IMR-90 (cell line): Measurements from ENCODE around the gene DGKB. TPM values are rescaled to one million over a fixed set of nuclear protein-coding genes. Genes with fewer than 3 reads are reported as not detected.

Source experiments
- ATAC-seq: fragments of 200-7000 bp; cut with Tn5 transposase; 2 replicates; pipeline ENCODE4 v1.9.1; 2020; ENCODE audit warnings: low read depth, mild to moderate bottlenecking, moderate library complexity
- BruUV-seq: library from RNA; stranded (reverse); fragments of 400-500 nt; replicated peaks from 2 replicates; lab custom pipeline; 2021; lab: Mats Ljungman, UMichigan
- CTCF ChIA-PET: fragments of 300-600 bp; formaldehyde crosslinking; extraction: SDS; loops from one replicate; lab custom pipeline; 2021; ENCODE audit warnings: antibody characterized with exemption; lab: Yijun Ruan, JAX
- POLR2A ChIA-PET: fragments of 300-600 bp; sonication (Branson Sonifier 250); formaldehyde crosslinking; loops from one replicate; lab custom pipeline; 2022; ENCODE audit warnings: antibody characterized with exemption; ENCODE audit not compliant: unreplicated experiment; lab: Charles Lee
- DNase-seq: peaks from one replicate; pipeline ENCODE4 v3.0.0; 2013
- H2AFZ ChIP-seq: replicated peaks from 2 replicates; pipeline ENCODE3; 2013; ENCODE audit warnings: low read length, mild to moderate bottlenecking; ENCODE audit not compliant: poor library complexity
- H2AK5ac ChIP-seq: 2 replicates; pipeline ENCODE4 v1.6.1; 2013; ENCODE audit warnings: low read depth, low read length, inconsistent platforms
- H2AK9ac ChIP-seq: replicated peaks from 2 replicates; pipeline ENCODE3; 2013; ENCODE audit warnings: mild to moderate bottlenecking, low read depth, low read length, moderate library complexity; ENCODE audit not compliant: poor library complexity
- H2BK120ac ChIP-seq: 2 replicates; pipeline ENCODE4 v1.6.1; 2013; ENCODE audit warnings: low read depth, low read length, inconsistent platforms
- H2BK15ac ChIP-seq: 3 replicates; pipeline ENCODE4 v1.6.1; 2013; ENCODE audit warnings: low read depth, low read length, inconsistent platforms
- H2BK20ac ChIP-seq: 2 replicates; pipeline ENCODE4 v1.6.1; 2013; ENCODE audit warnings: low read depth, mild to moderate bottlenecking, inconsistent platforms, low read length, moderate library complexity
- H2BK5ac ChIP-seq: 2 replicates; pipeline ENCODE4 v1.6.1; 2013; ENCODE audit warnings: mild to moderate bottlenecking, low read depth, low read length, inconsistent platforms; ENCODE audit not compliant: poor library complexity, severe bottlenecking
- H3K14ac ChIP-seq: replicated peaks from 2 replicates; pipeline ENCODE4 v1.6.1; 2013; ENCODE audit warnings: low read depth, low read length, inconsistent platforms
- H3K18ac ChIP-seq: 2 replicates; pipeline ENCODE4 v1.6.1; 2013; ENCODE audit warnings: low read depth, low read length, control low read depth
- H3K23ac ChIP-seq: 2 replicates; pipeline ENCODE4 v1.6.1; 2013; ENCODE audit warnings: low read depth, low read length, inconsistent platforms
- H3K27ac ChIP-seq: 2 replicates; pipeline ENCODE4 v1.5.1; 2013; ENCODE audit warnings: mild to moderate bottlenecking, control low read depth, low read length; ENCODE audit not compliant: insufficient read depth
- H3K27me3 ChIP-seq: 2 replicates; pipeline ENCODE4 v1.6.1; 2013; ENCODE audit warnings: low read length; ENCODE audit not compliant: control insufficient read depth, insufficient read depth
- H3K36me3 ChIP-seq: 2 replicates; pipeline ENCODE4 v1.6.1; 2013; ENCODE audit warnings: low read length, mixed read lengths; ENCODE audit not compliant: control insufficient read depth, insufficient read depth
- H3K4ac ChIP-seq: 2 replicates; pipeline ENCODE4 v1.6.1; 2013; ENCODE audit warnings: low read depth, low read length, inconsistent platforms
- H3K4me1 ChIP-seq: 2 replicates; pipeline ENCODE4 v1.6.1; 2013; ENCODE audit warnings: low read length, mixed read lengths; ENCODE audit not compliant: control insufficient read depth, insufficient read depth
- H3K4me2 ChIP-seq: 2 replicates; pipeline ENCODE4 v1.6.1; 2013; ENCODE audit warnings: low read depth, mild to moderate bottlenecking, control low read depth, low read length, moderate library complexity
- H3K4me3 ChIP-seq: 2 replicates; pipeline ENCODE4 v1.5.1; 2013; ENCODE audit warnings: low read depth, mild to moderate bottlenecking, control low read depth, low read length, moderate library complexity; ENCODE audit not compliant: insufficient read depth
- H3K56ac ChIP-seq: 2 replicates; pipeline ENCODE4 v1.6.1; 2013; ENCODE audit warnings: low read length, inconsistent platforms; ENCODE audit not compliant: insufficient read depth; ENCODE audit errors: extremely low read depth
- H3K79me1 ChIP-seq, 2 experiments: 2 replicates each; pipeline ENCODE4 v1.6.1; 2013; ENCODE audit warnings: low read length in 2 of 2, inconsistent platforms in 1 of 2, low read depth in 1 of 2
- H3K9ac ChIP-seq: 2 replicates; pipeline ENCODE4 v1.6.1; 2013; ENCODE audit warnings: low read depth, low read length, control low read depth
- H3K9me1 ChIP-seq: 2 replicates; pipeline ENCODE4 v1.6.1; 2013; ENCODE audit warnings: low read length, inconsistent platforms; ENCODE audit not compliant: insufficient read depth
- H3K9me3 ChIP-seq: 2 replicates; pipeline ENCODE4 v1.6.1; 2013; ENCODE audit warnings: low read length; ENCODE audit not compliant: control insufficient read depth, insufficient read depth
- H4K20me1 ChIP-seq: 2 replicates; pipeline ENCODE4 v1.6.1; 2013; ENCODE audit warnings: low read length, inconsistent platforms; ENCODE audit not compliant: insufficient read depth
- H4K5ac ChIP-seq: 2 replicates; pipeline ENCODE4 v1.6.1; 2013; ENCODE audit warnings: mild to moderate bottlenecking, low read depth, low read length, control low read depth
- H4K8ac ChIP-seq, 2 experiments: 2 replicates each; pipeline ENCODE4 v1.6.1; 2013; ENCODE audit warnings: low read depth in 2 of 2, low read length in 2 of 2, control low read depth in 1 of 2, inconsistent platforms in 1 of 2
- H4K91ac ChIP-seq: 2 replicates; pipeline ENCODE4 v1.6.1; 2013; ENCODE audit warnings: low read depth, low read length, inconsistent platforms; ENCODE audit not compliant: insufficient read depth
- CTCF ChIP-seq: conservative IDR thresholded peaks from 2 replicates; pipeline ENCODE4 v1.5.1; 2012; ENCODE audit warnings: mild to moderate bottlenecking, low read depth, low read length, improper control_type of control experiment
- MAFK ChIP-seq: IDR thresholded peaks from 2 replicates; pipeline ENCODE4 v1.6.1; 2012; ENCODE audit warnings: low read depth, low read length, improper control_type of control experiment
- MXI1 ChIP-seq: IDR thresholded peaks from 2 replicates; pipeline ENCODE4 v1.6.1; 2012; ENCODE audit warnings: low read depth, mild to moderate bottlenecking, low read length, moderate library complexity, borderline replicate concordance
- WGBS, 2 experiments: methylation state at CpG; one replicate each; pipeline versions ENCODE4 v1.1.5 to v1.1.7; 2013; ENCODE audit warnings: missing lambda C conversion rate in 2 of 2; ENCODE audit not compliant: insufficient read length in 1 of 2; ENCODE audit errors: extremely low coverage in 2 of 2; 5-methylcytosine and 5-hydroxymethylcytosine counted together
- dilution Hi-C: fragments of 300-500 bp; cut with HindIII; formaldehyde crosslinking; loops from one replicate; pipeline ENCODE4 v1.14.3; 2018; ENCODE audit warnings: low sequenced_read_pairs; ENCODE audit not compliant: unreplicated experiment
- in situ Hi-C: fragments of 300-500 bp; cut with MboI; formaldehyde crosslinking; loops from 3 replicates; pipeline ENCODE4 v1.14.3; 2019; ENCODE audit warnings: low sequenced_read_pairs, inconsistent platforms, mixed read lengths
- intact Hi-C: fragments of 100-400 bp; cut with micrococcal nuclease; formaldehyde crosslinking; loops from 2 replicates; pipeline ENCODE4 v1.10.0; 2022
- polyA plus RNA-seq, 3 experiments: library from polyadenylated mRNA; depleted of rRNA; stranded (reverse); fragments of >200 nt; gene quantifications; 2 replicates each; pipeline ENCODE4 v1.2.3, GENCODE V29; 2012; ENCODE audit warnings: low replicate concordance in 1 of 3
- total RNA-seq: library from RNA; depleted of rRNA; stranded (reverse); fragments of >200 nt; gene quantifications from 2 replicates; pipeline ENCODE4 v1.2.3, GENCODE V29; 2012

DGKB gene
- total and polyA plus RNA-seq, 2 of the 4 experiments (the other 2 are of a cell fraction): not detected

- Histone ChIP-seq H2BK15ac (no peak overlapping the region), H3K23ac (no peak overlapping the region), H3K9ac (no peak overlapping the region), H3K4ac (no peak overlapping the region), H3K27ac (no peak overlapping the region), H3K9me1 (no peaks in the 10 kb centered on the region), H2BK20ac (no peak overlapping the region), H4K91ac (no peak overlapping the region), H3K79me1 (no peaks in the 10 kb centered on the region), H3K9me3 (no peaks in the 10 kb centered on the region), H3K27me3 (no peaks in the 10 kb centered on the region), H3K18ac (no peak overlapping the region), H4K20me1 (no peaks in the 10 kb centered on the region), H3K4me3 (no peak overlapping the region), H4K8ac (no peak overlapping the region), H2AK9ac (no peak overlapping the region), H4K5ac (no peak overlapping the region), H2AFZ (no peak overlapping the region), H3K14ac (no peak overlapping the region), H2AK5ac (no peak overlapping the region), H2BK120ac (no peak overlapping the region), H3K56ac (no peak overlapping the region), H2BK5ac (no peak overlapping the region), H3K4me1 (no peaks in the 10 kb centered on the region), H3K4me2 (no peak overlapping the region), H3K36me3 (no peaks in the 10 kb centered on the region)
- TF ChIP-seq CTCF: no peak
- no peak for TF ChIP-seq MXI1
- TF ChIP-seq MAFK: no peak
- no peak for DNase-seq
- no TSS peak for BruUV-seq
- in situ Hi-C loops: no loop called here
- ChIA-PET CTCF (interaction anchor here (0.5 kb wide), 1 partner anchor 730 kb away, joined by 3 read pairs; no protein-coding TSS in a partner anchor), POLR2A (no interaction called here)
- WGBS, 2 experiments: no CpG with 5 or more reads among the region's 4 CpGs
- dilution Hi-C loops: no loop called here
- no peak for ATAC-seq
- intact Hi-C loops: no loop called here
Observed at GRCh38 chr7:14207138-14207537, 695.4 kb downstream of the DGKB start.
